Measurements from ENCODE around the gene TUBA4A. TPM values are rescaled to one million over a fixed set of nuclear protein-coding genes. Genes with fewer than 3 reads are reported as not detected.

The TUBA4A gene
- total and polyA plus RNA-seq, 2 of the 4 experiments (the other 2 are of a cell fraction), result 21.9 to 35.6 TPM

DNA sequence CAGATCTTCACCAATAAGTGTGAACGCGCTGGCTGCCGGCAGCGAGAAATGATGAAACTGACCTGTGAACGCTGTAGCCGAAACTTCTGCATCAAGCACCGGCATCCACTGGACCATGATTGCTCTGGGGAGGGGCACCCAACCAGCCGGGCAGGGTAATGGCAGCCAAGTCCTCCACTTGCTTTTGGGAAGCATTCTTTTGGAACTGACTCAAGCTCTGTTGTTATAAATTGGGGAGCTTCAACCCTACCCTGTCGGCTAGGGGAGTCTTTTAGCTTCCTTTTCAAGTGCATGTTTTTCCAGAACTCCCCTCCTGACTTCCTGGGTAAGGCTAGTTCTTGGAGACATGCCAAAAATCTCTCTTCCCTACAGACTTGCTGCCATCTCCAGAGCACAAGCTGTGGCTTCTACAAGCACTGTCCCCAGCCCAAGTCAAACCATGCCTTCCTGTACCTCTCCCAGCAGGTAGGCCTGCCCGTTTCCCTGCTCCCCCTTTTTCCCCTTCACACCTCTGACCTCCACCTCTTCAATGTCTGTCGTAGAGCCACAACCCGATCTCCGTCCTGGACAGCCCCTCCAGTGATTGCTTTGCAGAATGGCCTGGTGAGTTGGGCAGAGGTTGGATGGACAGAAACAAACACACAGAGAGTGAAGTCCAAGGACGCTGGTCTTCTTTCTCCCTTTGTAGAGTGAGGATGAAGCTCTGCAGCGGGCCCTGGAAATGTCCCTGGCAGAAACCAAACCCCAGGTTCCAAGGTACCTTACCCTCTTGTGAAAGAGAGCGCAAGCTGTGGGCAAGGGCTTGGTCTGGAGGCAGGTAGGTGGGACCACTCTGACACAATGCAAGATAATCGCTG is 45.6 kb downstream of the TUBA4A start:
- Histone ChIP-seq H3K27me3 (ENCODE audit: control insufficient read depth, insufficient read depth, low read length) (no peaks in the 10 kb centered on the region), H2BK5ac (ENCODE audit: low read depth, low read length, poor library complexity, severe bottlenecking) (peak overlapping the region; percentile 46), H3K9me3 (ENCODE audit: control insufficient read depth, insufficient read depth, low read length) (no peaks in the 10 kb centered on the region), H3K56ac (ENCODE audit: extremely low read depth, insufficient read depth, low read length) (no peak overlapping the region), H2AK5ac (ENCODE audit: low read depth, low read length) (peak overlapping the region; percentile 65; the same call in 1 of the 2 replicates), H3K4me1 (ENCODE audit: control insufficient read depth, insufficient read depth, low read length) (peaks cover 16% of the 10 kb centered on the region), H3K14ac (replicated peaks; ENCODE audit: low read depth, low read length) (peak overlapping the region; percentile 92), H3K79me1 (ENCODE audit: low read depth in 1 of 2, low read length in 2 of 2) (peaks cover 5 to 19% of the 10 kb centered on the region in 2 experiments; a peak in 3 of 4 replicates), H2AK9ac (replicated peaks; ENCODE audit: low read depth, low read length, poor library complexity) (peak overlapping the region; percentile 90), H2AFZ (replicated peaks; ENCODE audit: low read length, poor library complexity) (peak overlapping the region; percentile 91), H3K9ac (ENCODE audit: low read depth, low read length) (peak overlapping the region; percentile 78; the same call in 1 of the 2 replicates), H3K4me3 (ENCODE audit: insufficient read depth, low read depth, low read length) (peak overlapping the region; percentile 84; the same call in 1 of the 2 replicates), H3K4ac (ENCODE audit: low read depth, low read length) (peak overlapping the region; percentile 90), H2BK120ac (ENCODE audit: low read depth, low read length) (peak overlapping the region; percentile 6), H3K4me2 (ENCODE audit: low read depth, low read length) (peak overlapping the region; percentile 99), H3K36me3 (ENCODE audit: control insufficient read depth, insufficient read depth, low read length) (peaks cover 35% of the 10 kb centered on the region), H4K91ac (ENCODE audit: insufficient read depth, low read depth, low read length) (peak overlapping the region; percentile 58), H2BK15ac (ENCODE audit: low read depth, low read length) (no peak overlapping the region), H3K9me1 (ENCODE audit: insufficient read depth, low read length) (peaks cover 8% of the 10 kb centered on the region; the same call in 1 of the 2 replicates), H3K23ac (ENCODE audit: low read depth, low read length) (peak overlapping the region; percentile 94), H4K20me1 (ENCODE audit: insufficient read depth, low read length) (peaks cover 9% of the 10 kb centered on the region; the same call in 1 of the 2 replicates), H2BK20ac (ENCODE audit: low read depth, low read length) (no peak overlapping the region), H4K5ac (ENCODE audit: low read depth, low read length) (no peak overlapping the region), H3K27ac (ENCODE audit: insufficient read depth, low read length) (peak overlapping the region; percentile 69), H3K18ac (ENCODE audit: low read depth, low read length) (no peak overlapping the region), H4K8ac (ENCODE audit: low read depth in 2 of 2, low read length in 2 of 2) (peak overlapping the region in 1 of 2 experiments; percentile 52; a peak in 2 of 4 replicates)
- no TSS peak for BruUV-seq (replicated peaks)
- intact Hi-C loops (cut with micrococcal nuclease), result loop anchor here (2.0 kb wide), 1 partner anchor 31 kb away; the partner anchor contains the start of gene CNPPD1
- TF ChIP-seq ELK1 (IDR thresholded peaks at IDR 0.05; ENCODE audit: borderline replicate concordance, low read depth, low read length) (no peak), MAZ (IDR thresholded peaks at IDR 0.05; ENCODE audit: borderline replicate concordance, low read depth, low read length) (no peak), BHLHE40 (IDR thresholded peaks at IDR 0.05; ENCODE audit: low read depth, low read length) (peak; percentile 16; the same call in 1 of the 2 replicates)
- 56% methylated on average over 5 of the region's 17 CpGs; no CpG with 5 or more reads in 1 of the 2 experiments for WGBS, 2 experiments (ENCODE audit: extremely low coverage in 2 of 2, insufficient read length in 1 of 2)
- POLR2A ChIA-PET (ENCODE audit: unreplicated experiment), result interaction anchor here (1.1 kb wide), 1 partner anchor 9 kb away, joined by 3 read pairs; no protein-coding TSS in a partner anchor
- dilution Hi-C loops (cut with HindIII; ENCODE audit: low sequenced_read_pairs, unreplicated experiment), result no loop called here
- peak; percentile 1; the same call in 1 of the 2 replicates for ATAC-seq (ENCODE audit: low read depth)
- in situ Hi-C loops (cut with MboI; ENCODE audit: low sequenced_read_pairs), result loop anchor here (5.0 kb wide), 1 partner anchor 36 kb away; the partner anchor contains the start of gene SLC23A3
- DNase-seq, result peak; percentile 59
- CTCF ChIA-PET, result interaction anchor here (0.6 to 1.4 kb wide), 2 partner anchors 10 to 179 kb away, joined by 3 to 5 read pairs; partner anchors contain the start of gene DNPEP

Measured in IMR-90 (cell line).